ENCODE results near the gene MT2A.

The MT2A gene

DNA sequence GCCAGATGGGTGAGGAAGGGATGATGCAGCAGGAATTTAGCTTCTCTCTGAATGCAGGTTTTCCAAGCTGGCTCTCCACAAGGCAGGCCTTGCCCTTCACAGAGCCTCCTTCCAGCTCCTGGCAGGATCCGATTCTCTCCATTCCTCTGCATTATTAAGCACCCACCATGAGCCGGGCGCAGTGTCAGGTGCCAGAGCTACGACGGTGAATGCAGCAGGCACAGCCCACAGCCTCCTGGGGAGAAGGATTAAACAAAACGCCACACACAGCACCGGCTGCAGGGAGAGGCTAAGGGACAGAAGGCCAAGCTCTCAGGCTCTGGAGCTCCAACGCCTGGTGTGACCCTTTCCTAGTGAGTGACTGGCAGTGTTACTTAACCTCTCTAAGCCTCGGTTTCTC lies 7.1 kb upstream of the MT2A start:
- no peak for TF ChIP-seq CTCF (IDR thresholded peaks at IDR 0.05; ENCODE audit: extremely low read depth, missing control alignments)
- no peak for DNase-seq (ENCODE audit: low spot score)

- DNase-seq (ENCODE audit: low spot score): no peak
- no peak for TF ChIP-seq CTCF (IDR thresholded peaks at IDR 0.05; ENCODE audit: extremely low read depth, missing control alignments)
Measured at GRCh38 chr16:56603589-56603988, 4.8 kb upstream of the MT2A start.

- no peak for TF ChIP-seq CTCF (IDR thresholded peaks at IDR 0.05; ENCODE audit: extremely low read depth, missing control alignments)
- no peak for DNase-seq (ENCODE audit: low spot score)
Measured at GRCh38 chr16:56604966-56605365, 3.4 kb upstream of the MT2A start.

DNA sequence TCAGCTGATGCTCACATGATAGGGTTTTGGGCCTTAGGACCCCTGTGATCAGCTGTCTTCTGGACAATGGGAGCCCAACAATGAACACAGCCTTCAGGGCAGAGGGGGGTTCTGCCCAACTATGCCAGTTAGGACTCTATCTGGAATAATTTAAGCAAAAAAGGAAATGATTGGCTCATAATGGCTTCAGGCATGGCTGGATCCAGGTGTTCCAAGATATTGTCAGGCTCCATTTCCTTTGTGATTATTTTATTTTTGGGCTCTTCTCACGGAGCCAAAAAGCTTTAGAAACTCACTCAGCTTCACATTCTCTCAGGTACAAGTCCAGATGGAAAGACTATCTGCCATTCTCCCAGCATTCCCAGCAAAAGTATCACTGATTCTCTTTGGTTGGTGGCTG lies 2.9 kb upstream of the MT2A start:
- TF ChIP-seq CTCF (IDR thresholded peaks at IDR 0.05; ENCODE audit: extremely low read depth, missing control alignments): no peak
- no peak for DNase-seq (ENCODE audit: low spot score)

DNA sequence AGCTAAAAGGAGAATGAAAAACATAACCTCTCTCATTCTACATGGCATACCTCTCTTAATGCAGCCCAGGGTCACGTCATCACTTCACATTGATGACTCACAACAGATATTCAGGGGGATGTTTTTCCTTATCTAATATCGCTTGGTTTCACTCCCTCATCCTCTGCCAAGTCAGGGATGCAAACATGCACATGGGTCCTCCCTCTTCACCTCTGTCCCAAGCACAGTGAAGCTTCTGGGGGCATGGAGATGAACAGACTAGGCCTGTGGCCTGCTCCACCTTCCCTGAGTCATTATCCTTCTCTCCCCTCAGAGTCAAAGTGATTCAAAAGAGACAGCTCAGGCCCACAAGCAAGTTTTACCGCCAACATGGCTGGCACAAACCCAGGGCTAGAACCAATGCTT lies 2.3 kb upstream of the MT2A start:
- DNase-seq (ENCODE audit: low spot score): no peak
- no peak for TF ChIP-seq CTCF (IDR thresholded peaks at IDR 0.05; ENCODE audit: extremely low read depth, missing control alignments)

DNA sequence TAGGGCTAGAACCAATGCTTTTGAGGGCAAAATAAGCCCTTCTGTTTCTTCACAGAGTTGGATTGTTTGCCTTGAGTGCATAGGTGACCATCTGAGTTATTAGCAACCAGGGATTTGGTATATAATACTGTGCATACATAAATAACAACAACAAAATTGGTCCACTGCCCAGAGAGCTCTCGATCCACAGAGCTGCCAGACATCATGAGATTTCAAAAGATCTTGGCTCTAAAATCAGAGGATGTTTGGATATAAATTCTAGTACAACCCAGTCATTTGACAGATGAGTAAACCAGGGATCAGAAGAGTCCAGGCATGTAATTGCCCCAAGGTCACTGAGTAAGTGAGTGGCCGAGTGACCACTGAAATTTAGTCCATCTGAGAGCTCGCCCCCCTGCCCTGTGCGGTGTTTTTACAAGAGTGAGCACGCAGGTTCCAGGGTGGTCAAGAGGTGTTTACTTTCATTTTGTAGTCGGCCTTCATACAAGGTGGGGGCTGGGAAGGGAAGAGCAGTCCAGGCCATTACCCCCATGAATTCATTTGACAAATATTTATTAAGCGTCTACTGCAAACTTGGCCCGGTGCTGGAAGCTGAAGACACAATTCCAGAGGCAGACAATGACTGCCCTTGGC lies 1.8 kb upstream of the MT2A start:
- TF ChIP-seq CTCF (IDR thresholded peaks at IDR 0.05; ENCODE audit: extremely low read depth, missing control alignments): no peak
- DNase-seq (ENCODE audit: low spot score): no peak

DNA sequence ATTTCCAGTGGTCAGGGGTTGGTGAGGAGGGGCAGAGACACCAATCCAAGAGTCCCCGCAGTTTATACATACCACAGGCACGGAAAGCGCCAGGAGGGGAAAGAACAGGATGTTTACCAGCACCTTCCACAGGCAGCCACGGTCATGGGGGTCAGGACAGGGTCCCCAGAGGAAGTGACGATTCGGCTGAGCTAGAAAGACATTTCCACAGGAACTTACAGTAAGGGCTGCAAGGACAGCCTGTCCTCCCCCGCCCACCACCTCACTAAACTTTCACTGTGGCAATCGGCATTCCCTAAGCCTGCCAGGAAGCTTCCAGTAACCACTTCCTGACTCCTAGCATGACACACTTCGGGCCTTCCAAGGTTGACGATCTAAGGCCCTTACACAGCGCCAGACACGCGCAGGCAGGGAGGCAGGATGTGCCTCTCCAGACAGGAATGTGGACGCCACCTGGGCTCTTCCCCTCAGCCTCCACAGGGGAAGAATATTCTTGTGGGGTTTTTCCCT lies 1.2 kb upstream of the MT2A start:
- no peak for DNase-seq (ENCODE audit: low spot score)
- TF ChIP-seq CTCF (IDR thresholded peaks at IDR 0.05; ENCODE audit: extremely low read depth, missing control alignments): no peak

Data from GM20000 (cell line).